Stomach smooth muscle (tissue), 2 donors: Measurements from ENCODE around the gene PDS5A.

Source experiments
- H3K27ac ChIP-seq: one replicate; pipeline ENCODE4 v1.7.0; 2013; ENCODE audit warnings: mild to moderate bottlenecking, low read length, inconsistent platforms
- H3K27me3 ChIP-seq, 2 donors: one replicate each; pipeline ENCODE4 v1.7.0; 2013; ENCODE audit warnings: low read length in 2 of 2; ENCODE audit not compliant: insufficient read depth in 2 of 2, control insufficient read depth in 1 of 2
- H3K36me3 ChIP-seq, 2 donors: one replicate each; pipeline ENCODE4 v1.7.0; 2013; ENCODE audit warnings: low read length in 2 of 2; ENCODE audit not compliant: control insufficient read depth in 2 of 2, insufficient read depth in 2 of 2
- H3K4me1 ChIP-seq: one replicate; pipeline ENCODE4 v1.7.0; 2013; ENCODE audit warnings: low read length; ENCODE audit not compliant: control insufficient read depth, insufficient read depth
- H3K4me3 ChIP-seq, 2 donors: one replicate each; pipeline ENCODE4 v1.7.0; 2013; ENCODE audit warnings: low read length in 2 of 2
- H3K9ac ChIP-seq, 2 donors: one replicate each; pipeline ENCODE4 v1.7.0; 2013; ENCODE audit warnings: low read length in 2 of 2, mild to moderate bottlenecking in 1 of 2
- H3K9me3 ChIP-seq, 2 donors: one replicate each; pipeline ENCODE4 v1.7.0; 2013; ENCODE audit warnings: low read length in 2 of 2; ENCODE audit not compliant: control insufficient read depth in 2 of 2
- donor health status: healthy.
- donor health status: Pancreatic carcinoma.

The PDS5A gene

GRCh38 chr4:39933671-39934590, 43.8 kb downstream of the PDS5A start:
- peaks cover 2% of the 10 kb centered on the region for H3K4me1 ChIP-seq
- no peak overlapping the region for H3K4me3 ChIP-seq
- no peak overlapping the region for H3K27ac ChIP-seq
- H3K27me3 ChIP-seq, result no peaks in the 10 kb centered on the region
- H3K9me3 ChIP-seq, result no peaks in the 10 kb centered on the region
- no peaks in the 10 kb centered on the region for H3K36me3 ChIP-seq
- no peak overlapping the region for H3K9ac ChIP-seq

- no peaks in the 10 kb centered on the region for H3K36me3 ChIP-seq
- H3K27me3 ChIP-seq, result no peaks in the 10 kb centered on the region
- no peak overlapping the region for H3K27ac ChIP-seq
- H3K9ac ChIP-seq, result no peak overlapping the region
- no peak overlapping the region for H3K4me3 ChIP-seq
- no peaks in the 10 kb centered on the region for H3K9me3 ChIP-seq
- H3K4me1 ChIP-seq, result peaks cover 2% of the 10 kb centered on the region
Observed at GRCh38 chr4:39932776-39933402, 44.8 kb downstream of the PDS5A start.

- Histone ChIP-seq H3K9ac (no peak overlapping the region), H3K27me3 (no peaks in the 10 kb centered on the region), H3K4me1 (peaks cover 2% of the 10 kb centered on the region), H3K9me3 (no peaks in the 10 kb centered on the region), H3K27ac (no peak overlapping the region), H3K4me3 (no peak overlapping the region), H3K36me3 (peaks cover 0 to 2% of the 10 kb centered on the region in 2 donors)
Observed at GRCh38 chr4:39931441-39931901, 46.2 kb downstream of the PDS5A start.

- Histone ChIP-seq H3K36me3 (peaks cover 0 to 2% of the 10 kb centered on the region in 2 donors), H3K27me3 (no peaks in the 10 kb centered on the region), H3K9me3 (no peaks in the 10 kb centered on the region), H3K9ac (no peak overlapping the region), H3K4me3 (no peak overlapping the region), H3K4me1 (peaks cover 2% of the 10 kb centered on the region), H3K27ac (no peak overlapping the region)
Observed at GRCh38 chr4:39928538-39928937, 49.2 kb downstream of the PDS5A start.

- no peaks in the 10 kb centered on the region for H3K27me3 ChIP-seq
- H3K36me3 ChIP-seq, result peaks cover 0 to 2% of the 10 kb centered on the region in 2 donors
- no peak overlapping the region for H3K27ac ChIP-seq
- no peak overlapping the region for H3K4me3 ChIP-seq
- H3K9ac ChIP-seq, result no peak overlapping the region
- H3K4me1 ChIP-seq, result no peaks in the 10 kb centered on the region
- no peaks in the 10 kb centered on the region for H3K9me3 ChIP-seq
Observed at GRCh38 chr4:39924014-39924413, 53.7 kb downstream of the PDS5A start.

- Histone ChIP-seq H3K36me3 (peaks cover 0 to 5% of the 10 kb centered on the region in 2 donors), H3K27ac (no peak overlapping the region)
Observed at GRCh38 chr4:39922399-39922798, 55.3 kb downstream of the PDS5A start.

GRCh38 chr4:39913471-39913870, 64.2 kb downstream of the PDS5A start:
- H3K4me1 ChIP-seq, result no peaks in the 10 kb centered on the region
- H3K36me3 ChIP-seq, result peaks cover 10 to 20% of the 10 kb centered on the region in 2 donors

More at GRCh38 chr4:39922399-39922798, 55.3 kb downstream of the PDS5A start:
- H3K4me3 ChIP-seq, result no peak overlapping the region
- H3K9ac ChIP-seq, result no peak overlapping the region
- H3K4me1 ChIP-seq, result no peaks in the 10 kb centered on the region
- no peaks in the 10 kb centered on the region for H3K27me3 ChIP-seq
- H3K9me3 ChIP-seq, result no peaks in the 10 kb centered on the region

GRCh38 chr4:39910064-39910463, 67.6 kb downstream of the PDS5A start:
- H3K4me1 ChIP-seq, result no peaks in the 10 kb centered on the region
- peaks cover 5 to 18% of the 10 kb centered on the region in 2 donors for H3K36me3 ChIP-seq
- H3K27me3 ChIP-seq, result no peaks in the 10 kb centered on the region
- H3K27ac ChIP-seq, result no peak overlapping the region
- H3K4me3 ChIP-seq, result no peak overlapping the region
- H3K9me3 ChIP-seq, result no peaks in the 10 kb centered on the region
- no peak overlapping the region for H3K9ac ChIP-seq

More at GRCh38 chr4:39913471-39913870, 64.2 kb downstream of the PDS5A start:
- no peaks in the 10 kb centered on the region for H3K9me3 ChIP-seq
- no peak overlapping the region for H3K9ac ChIP-seq
- no peak overlapping the region for H3K4me3 ChIP-seq
- H3K27me3 ChIP-seq, result no peaks in the 10 kb centered on the region
- H3K27ac ChIP-seq, result no peak overlapping the region

- H3K36me3 ChIP-seq, result peaks cover 5 to 18% of the 10 kb centered on the region in 2 donors
- no peaks in the 10 kb centered on the region for H3K4me1 ChIP-seq
- H3K4me3 ChIP-seq, result no peak overlapping the region
Observed at GRCh38 chr4:39908284-39908683, 69.4 kb downstream of the PDS5A start.

GRCh38 chr4:39905656-39906055, 72.1 kb downstream of the PDS5A start:
- H3K36me3 ChIP-seq, result peaks cover 0 to 5% of the 10 kb centered on the region in 2 donors
- H3K27me3 ChIP-seq, result no peaks in the 10 kb centered on the region
- H3K27ac ChIP-seq, result no peak overlapping the region
- no peaks in the 10 kb centered on the region for H3K4me1 ChIP-seq
- H3K4me3 ChIP-seq, result no peak overlapping the region
- no peak overlapping the region for H3K9ac ChIP-seq
- H3K9me3 ChIP-seq, result no peaks in the 10 kb centered on the region

More at GRCh38 chr4:39908284-39908683, 69.4 kb downstream of the PDS5A start:
- H3K9me3 ChIP-seq, result no peaks in the 10 kb centered on the region
- no peaks in the 10 kb centered on the region for H3K27me3 ChIP-seq
- H3K9ac ChIP-seq, result no peak overlapping the region
- H3K27ac ChIP-seq, result no peak overlapping the region
